Measurements from ENCODE around the gene EPHA3. TPM values are rescaled to one million over a fixed set of nuclear protein-coding genes. Genes with fewer than 3 reads are reported as not detected.

EPHA3 gene
- total RNA-seq, 3 donors from 2014 or later (not counting 1 experiment from before 2014, with no cell fraction given) = not detected

DNA sequence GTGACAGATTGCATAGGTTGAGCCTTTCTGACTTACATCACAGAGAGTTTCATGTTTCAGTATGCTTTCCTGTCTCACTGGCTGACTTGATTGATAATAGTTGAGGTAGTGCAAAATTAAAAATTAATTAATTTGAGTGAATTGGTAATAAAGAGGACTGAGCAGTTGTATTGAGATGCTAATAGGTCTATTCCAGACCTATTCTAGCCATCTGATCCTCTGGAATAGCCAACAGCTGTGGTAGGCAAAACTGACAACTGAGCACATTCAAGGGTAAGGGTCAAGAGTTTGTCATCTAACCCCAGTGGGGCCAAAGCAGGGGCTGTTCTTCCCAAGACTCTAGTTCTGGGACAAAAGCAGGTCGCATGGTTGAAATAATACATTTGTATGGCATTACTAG, 132.4 kb downstream of the EPHA3 start:
- ATAC-seq (no peak), DNase-seq (no peak)
- Histone ChIP-seq H3K27me3 (ENCODE audit: control insufficient read depth, insufficient read depth, low read length) (no peaks in the 10 kb centered on the region), H3K9me3 (ENCODE audit: control insufficient read depth, insufficient read depth, low read length) (peaks cover 4% of the 10 kb centered on the region), H3K27ac (ENCODE audit: low read length) (no peak overlapping the region), H3K36me3 (ENCODE audit: control insufficient read depth, insufficient read depth, low read length) (no peaks in the 10 kb centered on the region), H3K4me1 (ENCODE audit: control insufficient read depth, insufficient read depth, low read length) (no peaks in the 10 kb centered on the region), H3K4me3 (ENCODE audit: low read length) (no peak overlapping the region)
- H3K9me3 Mint-ChIP-seq = peaks cover 0 to 3% of the 10 kb centered on the region in 2 donors
- WGBS (ENCODE audit: insufficient coverage) = no CpG with 5 or more reads among the region's 1 CpG
- TF ChIP-seq, protein P1, sequence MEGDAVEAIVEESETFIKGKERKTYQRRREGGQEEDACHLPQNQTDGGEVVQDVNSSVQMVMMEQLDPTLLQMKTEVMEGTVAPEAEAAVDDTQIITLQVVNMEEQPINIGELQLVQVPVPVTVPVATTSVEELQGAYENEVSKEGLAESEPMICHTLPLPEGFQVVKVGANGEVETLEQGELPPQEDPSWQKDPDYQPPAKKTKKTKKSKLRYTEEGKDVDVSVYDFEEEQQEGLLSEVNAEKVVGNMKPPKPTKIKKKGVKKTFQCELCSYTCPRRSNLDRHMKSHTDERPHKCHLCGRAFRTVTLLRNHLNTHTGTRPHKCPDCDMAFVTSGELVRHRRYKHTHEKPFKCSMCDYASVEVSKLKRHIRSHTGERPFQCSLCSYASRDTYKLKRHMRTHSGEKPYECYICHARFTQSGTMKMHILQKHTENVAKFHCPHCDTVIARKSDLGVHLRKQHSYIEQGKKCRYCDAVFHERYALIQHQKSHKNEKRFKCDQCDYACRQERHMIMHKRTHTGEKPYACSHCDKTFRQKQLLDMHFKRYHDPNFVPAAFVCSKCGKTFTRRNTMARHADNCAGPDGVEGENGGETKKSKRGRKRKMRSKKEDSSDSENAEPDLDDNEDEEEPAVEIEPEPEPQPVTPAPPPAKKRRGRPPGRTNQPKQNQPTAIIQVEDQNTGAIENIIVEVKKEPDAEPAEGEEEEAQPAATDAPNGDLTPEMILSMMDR (IDR thresholded peaks at IDR 0.05) = no peak
- no peak overlapping the region for H3K27ac Mint-ChIP-seq
- no peak overlapping the region for H3K4me3 Mint-ChIP-seq
- H3K27me3 Mint-ChIP-seq (ENCODE audit: low read depth in 2 of 2) = no peaks in the 10 kb centered on the region
- no peaks in the 10 kb centered on the region for H3K36me3 Mint-ChIP-seq
- intact Hi-C loops (cut with micrococcal nuclease) = no loop called here
- H3K4me1 Mint-ChIP-seq = no peaks in the 10 kb centered on the region

DNA sequence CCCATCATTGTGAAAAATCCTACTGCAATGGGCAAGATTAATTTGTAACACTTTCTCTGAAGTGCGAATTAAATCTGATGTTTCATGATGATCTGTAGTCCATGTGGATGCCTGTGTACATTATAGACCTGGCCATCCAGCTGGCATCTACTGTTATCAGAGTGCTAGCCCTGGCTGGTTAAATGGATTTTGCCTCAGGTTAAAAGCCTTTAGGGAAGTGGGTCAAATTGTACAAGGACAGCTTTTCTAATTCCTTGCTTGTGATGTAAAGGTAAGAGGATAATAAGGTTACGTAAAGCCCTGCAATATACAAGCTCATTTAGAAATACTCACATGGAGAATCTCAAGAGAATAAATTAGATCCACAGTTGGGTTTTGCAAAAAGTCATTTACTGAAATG, 138.2 kb downstream of the EPHA3 start:
- DNase-seq (no peak), ATAC-seq (no peak)
- Histone ChIP-seq H3K36me3 (ENCODE audit: control insufficient read depth, insufficient read depth, low read length) (no peaks in the 10 kb centered on the region), H3K27ac (ENCODE audit: low read length) (no peak overlapping the region), H3K27me3 (ENCODE audit: control insufficient read depth, insufficient read depth, low read length) (no peaks in the 10 kb centered on the region), H3K4me1 (ENCODE audit: control insufficient read depth, insufficient read depth, low read length) (no peaks in the 10 kb centered on the region), H3K4me3 (ENCODE audit: low read length) (no peak overlapping the region), H3K9me3 (ENCODE audit: control insufficient read depth, insufficient read depth, low read length) (no peaks in the 10 kb centered on the region)
- no peak overlapping the region for H3K27ac Mint-ChIP-seq
- 83% methylated on average over 1 of the region's 2 CpGs for WGBS (ENCODE audit: insufficient coverage)
- no peaks in the 10 kb centered on the region for H3K27me3 Mint-ChIP-seq (ENCODE audit: low read depth in 2 of 2)
- intact Hi-C loops (cut with micrococcal nuclease) = no loop called here
- no peak overlapping the region for H3K4me3 Mint-ChIP-seq
- TF ChIP-seq, protein P1 (IDR thresholded peaks at IDR 0.05) = no peak
- H3K36me3 Mint-ChIP-seq = no peaks in the 10 kb centered on the region
- peaks cover 7 to 9% of the 10 kb centered on the region in 2 donors for H3K9me3 Mint-ChIP-seq
- no peaks in the 10 kb centered on the region for H3K4me1 Mint-ChIP-seq

DNA sequence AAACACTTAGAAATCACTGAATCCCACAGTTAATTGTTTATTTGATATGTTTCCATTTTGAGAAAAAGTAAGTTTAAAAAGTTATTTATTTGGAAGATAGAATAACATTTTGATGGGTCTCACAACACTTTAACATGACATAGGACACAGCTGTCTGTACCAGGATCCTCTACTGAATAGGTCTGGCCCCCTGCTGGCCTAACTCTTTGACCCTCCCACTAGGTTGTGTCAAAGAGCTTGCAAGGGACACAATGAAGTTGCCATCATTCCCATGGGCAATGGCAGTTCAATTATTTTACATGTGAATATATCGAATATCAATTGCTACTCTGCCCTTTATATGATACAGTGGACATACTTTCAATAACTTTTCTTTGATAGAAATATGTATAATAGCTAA, 138.9 kb downstream of the EPHA3 start:
- no peaks in the 10 kb centered on the region for H3K4me1 Mint-ChIP-seq

DNA sequence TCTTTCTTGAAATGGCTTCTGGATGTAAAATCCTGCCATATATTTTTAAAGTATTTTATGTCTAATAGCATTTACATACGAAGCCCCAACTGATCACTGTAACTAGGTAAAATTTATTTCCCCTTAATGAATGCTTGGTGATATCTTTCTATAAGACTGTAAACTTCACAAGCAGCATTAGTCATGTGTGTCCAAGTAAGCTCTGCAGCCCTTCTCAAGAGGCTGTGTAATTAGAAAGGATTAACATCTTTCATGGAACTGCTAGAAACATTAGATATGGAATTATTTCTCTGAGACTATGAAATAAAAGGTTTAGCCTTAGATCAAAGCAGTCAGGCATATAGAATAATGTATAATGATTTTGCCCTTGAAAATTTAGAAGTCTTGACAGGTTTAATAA, 143.3 kb downstream of the EPHA3 start:
- Mint-ChIP-seq H3K27ac (no peak overlapping the region), H3K36me3 (no peaks in the 10 kb centered on the region), H3K4me3 (no peak overlapping the region), H3K4me1 (no peaks in the 10 kb centered on the region), H3K27me3 (ENCODE audit: low read depth in 2 of 2) (no peaks in the 10 kb centered on the region), H3K9me3 (peaks cover 7 to 9% of the 10 kb centered on the region in 2 donors)
- Histone ChIP-seq H3K9me3 (ENCODE audit: control insufficient read depth, insufficient read depth, low read length) (no peaks in the 10 kb centered on the region), H3K4me1 (ENCODE audit: control insufficient read depth, insufficient read depth, low read length) (no peaks in the 10 kb centered on the region), H3K27ac (ENCODE audit: low read length) (no peak overlapping the region), H3K36me3 (ENCODE audit: control insufficient read depth, insufficient read depth, low read length) (no peaks in the 10 kb centered on the region), H3K4me3 (ENCODE audit: low read length) (no peak overlapping the region), H3K27me3 (ENCODE audit: control insufficient read depth, insufficient read depth, low read length) (no peaks in the 10 kb centered on the region)
- no CpG with 5 or more reads among the region's 1 CpG for WGBS (ENCODE audit: insufficient coverage)
- no peak for ATAC-seq
- TF ChIP-seq, protein P1 (IDR thresholded peaks at IDR 0.05) = no peak
- DNase-seq = no peak
- intact Hi-C loops (cut with micrococcal nuclease) = no loop called here

More for the DNA sequence above, 138.9 kb downstream of the EPHA3 start:
- DNase-seq (no peak), ATAC-seq (no peak)
- H3K27me3 ChIP-seq (ENCODE audit: control insufficient read depth, insufficient read depth, low read length) = no peaks in the 10 kb centered on the region
- intact Hi-C loops (cut with micrococcal nuclease) = no loop called here
- Mint-ChIP-seq H3K27ac (no peak overlapping the region), H3K36me3 (no peaks in the 10 kb centered on the region), H3K27me3 (ENCODE audit: low read depth in 2 of 2) (no peaks in the 10 kb centered on the region), H3K9me3 (peaks cover 7 to 9% of the 10 kb centered on the region in 2 donors), H3K4me3 (no peak overlapping the region)
- H3K4me3 ChIP-seq (ENCODE audit: low read length) = no peak overlapping the region
- no peaks in the 10 kb centered on the region for H3K4me1 ChIP-seq (ENCODE audit: control insufficient read depth, insufficient read depth, low read length)
- TF ChIP-seq, protein P1 (IDR thresholded peaks at IDR 0.05) = no peak
- no CpG with 5 or more reads among the region's 1 CpG for WGBS (ENCODE audit: insufficient coverage)
- no peaks in the 10 kb centered on the region for H3K9me3 ChIP-seq (ENCODE audit: control insufficient read depth, insufficient read depth, low read length)
- H3K36me3 ChIP-seq (ENCODE audit: control insufficient read depth, insufficient read depth, low read length) = no peaks in the 10 kb centered on the region
- H3K27ac ChIP-seq (ENCODE audit: low read length) = no peak overlapping the region
